ENCODE measurements around the gene RPL38. TPM values are rescaled to one million over a fixed set of nuclear protein-coding genes. Genes with fewer than 3 reads are reported as not detected.
A peak's percentile ranks its signal among the peaks of the same experiment; 100 is the strongest.

RPL38 gene
- total and polyA plus RNA-seq, 8 donors = 395 to 1,054 (median 577) TPM

DNA sequence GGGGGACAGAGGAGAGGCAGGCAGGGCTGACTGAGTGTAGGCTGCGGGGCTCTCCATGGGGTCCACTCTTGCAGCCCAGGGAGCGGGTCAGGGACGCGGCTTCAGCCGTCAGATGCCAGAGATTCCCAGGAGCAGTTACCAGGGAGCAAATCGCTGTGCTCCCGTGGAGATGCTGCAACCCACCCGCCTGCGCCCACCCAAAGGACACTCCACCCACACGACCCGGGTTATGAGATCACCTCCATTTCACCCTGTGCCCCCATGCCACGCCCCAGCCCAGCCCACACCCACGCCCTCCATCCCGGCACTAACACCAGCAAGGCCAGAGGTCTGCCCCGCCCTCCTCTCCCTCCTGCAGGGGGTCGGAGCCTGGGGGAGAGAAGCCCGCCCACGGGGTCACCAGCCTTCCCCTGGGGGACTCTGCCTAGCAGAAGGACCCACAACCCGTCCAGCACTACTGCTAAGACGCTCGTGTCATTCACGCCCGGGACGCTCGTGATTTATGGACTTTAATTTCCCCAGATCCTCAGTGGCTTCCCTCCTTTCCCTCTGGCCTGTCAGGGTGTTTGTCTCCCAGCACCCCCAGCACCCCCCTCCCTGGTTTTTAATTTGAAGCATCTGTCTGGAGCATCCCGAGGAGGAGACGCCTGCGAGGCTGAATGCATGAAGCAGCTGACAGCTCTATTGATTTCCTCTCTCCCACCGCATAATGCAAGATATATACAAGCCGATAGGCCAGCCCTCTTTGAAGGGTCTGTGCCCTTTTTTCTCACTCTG lies 6.7 kb upstream of the RPL38 start:
- Histone ChIP-seq H3K36me3 (no peaks in the 10 kb centered on the region), H3K4me3 (no peak overlapping the region), H3K4me1 (no peaks in the 10 kb centered on the region), H3K27me3 (no peaks in the 10 kb centered on the region), H3K9me3 (no peaks in the 10 kb centered on the region), H3K27ac (no peak overlapping the region)
- FAIRE-seq (no peak), DNase-seq (no peak), ATAC-seq (no peak)
- intact Hi-C loops (cut with DNase I) = no loop called here
- WGBS, 2 donors = 34% methylated on average over 27 to 30 of the region's 30 CpGs
- TF ChIP-seq, protein P1, sequence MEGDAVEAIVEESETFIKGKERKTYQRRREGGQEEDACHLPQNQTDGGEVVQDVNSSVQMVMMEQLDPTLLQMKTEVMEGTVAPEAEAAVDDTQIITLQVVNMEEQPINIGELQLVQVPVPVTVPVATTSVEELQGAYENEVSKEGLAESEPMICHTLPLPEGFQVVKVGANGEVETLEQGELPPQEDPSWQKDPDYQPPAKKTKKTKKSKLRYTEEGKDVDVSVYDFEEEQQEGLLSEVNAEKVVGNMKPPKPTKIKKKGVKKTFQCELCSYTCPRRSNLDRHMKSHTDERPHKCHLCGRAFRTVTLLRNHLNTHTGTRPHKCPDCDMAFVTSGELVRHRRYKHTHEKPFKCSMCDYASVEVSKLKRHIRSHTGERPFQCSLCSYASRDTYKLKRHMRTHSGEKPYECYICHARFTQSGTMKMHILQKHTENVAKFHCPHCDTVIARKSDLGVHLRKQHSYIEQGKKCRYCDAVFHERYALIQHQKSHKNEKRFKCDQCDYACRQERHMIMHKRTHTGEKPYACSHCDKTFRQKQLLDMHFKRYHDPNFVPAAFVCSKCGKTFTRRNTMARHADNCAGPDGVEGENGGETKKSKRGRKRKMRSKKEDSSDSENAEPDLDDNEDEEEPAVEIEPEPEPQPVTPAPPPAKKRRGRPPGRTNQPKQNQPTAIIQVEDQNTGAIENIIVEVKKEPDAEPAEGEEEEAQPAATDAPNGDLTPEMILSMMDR (IDR thresholded peaks at IDR 0.05) = no peak

DNA sequence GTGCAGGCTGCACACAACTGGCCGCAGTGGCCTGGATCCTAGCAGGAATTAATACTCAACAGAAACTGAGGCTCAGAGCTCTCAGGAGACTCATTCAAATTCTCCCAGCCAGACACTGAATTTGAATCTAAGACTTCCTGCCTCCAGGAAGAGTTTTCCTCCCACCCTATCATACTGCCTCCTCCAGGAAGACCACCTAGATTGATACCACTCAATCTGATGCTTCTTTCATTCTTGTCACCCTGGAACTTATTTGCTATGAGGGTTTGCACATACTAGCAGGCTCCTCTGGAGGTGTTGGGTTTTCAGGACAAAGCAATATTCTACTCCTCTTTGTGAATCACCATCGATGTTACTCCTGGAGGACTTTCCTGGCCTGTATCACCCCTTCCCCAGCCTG lies 5.7 kb upstream of the RPL38 start:
- H3K9me3 ChIP-seq = no peaks in the 10 kb centered on the region
- no peak overlapping the region for H3K27ac ChIP-seq
- DNase-seq (no peak), ATAC-seq (no peak), FAIRE-seq (no peak)
- WGBS, 2 donors = 87 to 95% methylated on average over 2 of the region's 2 CpGs
- H3K4me1 ChIP-seq = no peaks in the 10 kb centered on the region
- no peaks in the 10 kb centered on the region for H3K36me3 ChIP-seq
- H3K27me3 ChIP-seq = peaks cover 0 to 4% (median 0%) of the 10 kb centered on the region in 4 donors
- intact Hi-C loops (cut with DNase I) = no loop called here
- TF ChIP-seq, protein P1 (IDR thresholded peaks at IDR 0.05) = no peak
- H3K4me3 ChIP-seq = no peak overlapping the region

DNA sequence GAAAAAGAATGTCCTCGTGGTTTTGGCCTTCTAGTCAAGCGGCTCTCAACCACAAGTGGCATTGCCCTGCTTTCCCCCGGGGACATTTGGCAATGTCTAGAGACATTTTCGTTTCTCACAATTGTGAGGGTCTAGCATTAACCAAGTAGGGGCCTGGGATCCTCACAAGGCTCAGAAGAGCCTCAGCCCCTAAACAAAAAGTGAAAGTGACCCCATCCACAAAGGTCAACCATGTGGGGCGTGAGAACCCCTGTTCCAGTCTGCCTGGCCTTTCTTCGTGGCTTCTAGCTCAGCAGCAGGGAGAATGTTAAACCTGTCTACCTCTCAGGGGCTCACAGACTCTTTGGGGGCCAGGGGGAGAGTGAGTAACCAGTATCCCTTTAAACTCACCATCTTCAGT lies 4.8 kb upstream of the RPL38 start:
- Histone ChIP-seq H3K27ac (no peak overlapping the region), H3K36me3 (no peaks in the 10 kb centered on the region), H3K27me3 (peaks cover 0 to 4% (median 0%) of the 10 kb centered on the region in 4 donors), H3K9me3 (no peaks in the 10 kb centered on the region), H3K4me1 (no peaks in the 10 kb centered on the region), H3K4me3 (no peak overlapping the region)
- TF ChIP-seq, protein P1 (IDR thresholded peaks at IDR 0.05) = no peak
- no peak for FAIRE-seq
- no peak for DNase-seq
- ATAC-seq = no peak
- WGBS, 2 donors = 64 to 71% methylated on average over 6 of the region's 6 CpGs
- intact Hi-C loops (cut with DNase I) = no loop called here

DNA sequence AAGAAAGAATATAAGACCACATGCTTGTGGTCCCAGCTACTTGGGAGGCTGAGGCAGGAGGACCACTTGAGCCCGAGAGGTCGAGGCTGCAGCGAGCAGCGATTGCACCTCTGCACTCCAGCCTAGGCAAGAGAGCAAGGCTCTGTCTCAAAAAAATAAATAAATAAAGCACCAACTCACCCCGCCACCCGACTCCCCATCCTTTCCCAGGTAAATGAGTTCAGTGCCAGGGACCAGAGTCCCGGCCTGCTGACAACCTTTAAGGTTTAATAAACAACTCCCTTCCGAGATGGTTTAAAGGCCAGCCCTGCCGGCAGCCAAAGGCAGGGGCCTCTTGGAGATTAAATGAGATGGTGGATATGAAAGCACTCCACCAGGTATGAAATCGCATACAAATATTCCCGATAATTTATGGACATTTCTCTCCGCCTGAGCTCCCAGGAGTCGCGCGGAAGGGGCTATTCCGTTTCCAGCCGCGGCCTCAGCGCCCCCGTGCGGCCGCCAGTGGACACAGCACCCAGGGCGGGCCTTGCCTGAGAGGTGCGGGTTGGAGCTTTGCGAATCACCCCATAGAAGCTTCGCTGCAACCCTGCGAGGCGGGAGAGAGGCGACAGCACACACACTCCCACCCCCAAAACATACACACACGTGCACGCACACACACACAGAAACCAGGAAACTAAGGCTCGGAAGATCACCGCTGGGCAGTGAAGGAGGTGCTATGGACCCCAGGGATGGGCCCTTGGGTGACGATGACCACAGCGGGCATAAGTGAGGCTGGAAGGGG lies 4.0 kb upstream of the RPL38 start:
- Histone ChIP-seq H3K4me1 (peaks cover 0 to 3% (median under 1%) of the 10 kb centered on the region in 3 donors), H3K9me3 (no peaks in the 10 kb centered on the region), H3K27ac (no peak overlapping the region), H3K36me3 (no peaks in the 10 kb centered on the region), H3K27me3 (peaks cover 0 to 4% (median 0%) of the 10 kb centered on the region in 4 donors), H3K4me3 (peak overlapping the region in 2 of 4 donors; percentile 13 to 23)
- 19 to 21% methylated on average over 35 of the region's 35 CpGs for WGBS, 2 donors
- peak in 4 of 6 donors; percentile 39 to 89 (median 73) for DNase-seq
- intact Hi-C loops (cut with DNase I) = no loop called here
- FAIRE-seq = no peak
- ATAC-seq = peak; percentile 61 to 74 (median 72)
- TF ChIP-seq, protein P1 (IDR thresholded peaks at IDR 0.05) = peak; percentile 90 to 98 (median 96)

All from pancreas (tissue), 10 donors.